22Rv1 (cell line): Measurements from ENCODE around the gene RFT1.

ENCODE experiments used
- CTCF ChIP-seq: fragments of 450-650 bp; IDR thresholded peaks from 2 replicates; pipeline ENCODE4 v1.5.1; 2017; ENCODE audit warnings: mild to moderate bottlenecking
- ZFX ChIP-seq: fragments of 450-650 bp; IDR thresholded peaks from 2 replicates; pipeline ENCODE4 v1.6.1; 2017; ENCODE audit warnings: antibody characterized with exemption, borderline replicate concordance

- TF ChIP-seq CTCF (no peak), ZFX (no peak)
Measured at GRCh38 chr3:53113293-53114010, 16.8 kb downstream of the RFT1 start.
